Myocyte (in vitro differentiated cells): ENCODE results near the gene VTI1A. TPM values are rescaled to one million over a fixed set of nuclear protein-coding genes. Genes with fewer than 3 reads are reported as not detected.
"Not testable (repeated sequence)": the region's sequence is repeated elsewhere in the genome, so short reads cannot be mapped to it uniquely, and the experiment has no call there.

Experiments
- DNase-seq: peaks from one replicate; pipeline ENCODE4 v3.0.0-alpha.2; 2012; ENCODE audit warnings: low read depth
- total RNA-seq: library from RNA; depleted of rRNA; stranded (reverse); fragments of >200 nt; gene quantifications from 2 replicates; pipeline ENCODE4 v1.2.3, GENCODE V29; 2014

The VTI1A gene
- total RNA-seq, 1 donor from 2014 or later = 35.3 TPM

DNA sequence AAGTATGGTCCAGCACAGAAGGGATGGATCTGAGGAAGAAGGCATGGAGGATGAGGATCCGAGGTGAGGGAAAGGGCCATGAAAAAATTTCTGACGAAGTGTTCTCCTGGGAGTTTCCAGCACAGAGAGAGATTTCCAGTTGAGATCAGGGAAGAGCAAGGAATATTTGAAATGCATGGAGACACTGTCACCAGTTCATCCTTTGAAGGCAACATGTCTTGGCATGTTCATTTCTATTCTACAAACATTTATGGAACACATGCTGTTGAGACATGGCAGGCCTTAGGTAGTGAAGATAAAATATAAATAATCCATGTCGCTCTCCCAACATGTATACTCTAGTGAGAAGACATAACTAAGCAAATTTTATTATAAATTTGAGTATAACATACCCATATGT, 269.1 kb downstream of the VTI1A start:
- DNase-seq = no peak

DNA sequence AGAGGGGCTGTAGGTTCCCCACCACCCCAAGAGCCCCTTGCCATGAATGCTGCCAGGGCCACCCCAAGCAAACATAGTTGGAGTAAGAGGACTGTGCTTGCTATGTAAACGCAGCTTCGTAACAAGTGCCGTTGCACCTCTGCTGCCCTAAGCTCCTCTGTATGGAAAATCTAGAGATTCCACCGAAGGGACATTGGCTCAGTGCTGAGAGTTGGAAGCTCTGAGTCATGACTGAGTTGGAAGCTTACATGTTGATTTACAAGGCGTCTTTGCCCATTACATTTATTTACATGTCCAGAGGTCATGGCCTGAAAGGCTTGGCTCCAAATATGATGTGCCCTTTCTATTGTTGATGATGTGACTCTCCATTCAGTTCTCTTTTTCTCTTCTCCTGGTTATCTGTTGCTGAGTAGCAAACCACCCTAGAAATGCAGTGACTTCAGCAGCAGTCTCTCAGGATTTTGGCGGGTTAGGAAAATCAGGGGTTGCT, 270.0 kb downstream of the VTI1A start:
- DNase-seq = no peak

DNA sequence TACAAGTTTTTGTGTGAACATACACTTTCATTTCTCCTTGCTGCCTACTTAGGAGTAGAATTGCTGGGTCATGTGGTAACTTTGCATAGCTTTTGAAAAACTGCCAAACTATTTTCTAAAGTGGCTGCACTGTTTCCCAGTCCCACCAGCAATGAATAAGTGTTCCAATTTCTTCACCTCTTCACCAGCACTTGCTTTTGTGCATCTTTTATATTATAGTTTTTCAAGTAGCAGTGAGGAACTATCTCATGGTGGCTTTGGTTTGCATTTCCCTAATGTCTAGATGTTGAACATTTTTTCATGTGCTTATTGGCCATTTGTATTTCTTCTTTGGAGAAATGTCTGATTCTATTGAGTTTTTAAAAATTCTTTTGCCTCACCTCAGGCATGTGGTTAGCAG, 273.2 kb downstream of the VTI1A start:
- DNase-seq = no peak

DNA sequence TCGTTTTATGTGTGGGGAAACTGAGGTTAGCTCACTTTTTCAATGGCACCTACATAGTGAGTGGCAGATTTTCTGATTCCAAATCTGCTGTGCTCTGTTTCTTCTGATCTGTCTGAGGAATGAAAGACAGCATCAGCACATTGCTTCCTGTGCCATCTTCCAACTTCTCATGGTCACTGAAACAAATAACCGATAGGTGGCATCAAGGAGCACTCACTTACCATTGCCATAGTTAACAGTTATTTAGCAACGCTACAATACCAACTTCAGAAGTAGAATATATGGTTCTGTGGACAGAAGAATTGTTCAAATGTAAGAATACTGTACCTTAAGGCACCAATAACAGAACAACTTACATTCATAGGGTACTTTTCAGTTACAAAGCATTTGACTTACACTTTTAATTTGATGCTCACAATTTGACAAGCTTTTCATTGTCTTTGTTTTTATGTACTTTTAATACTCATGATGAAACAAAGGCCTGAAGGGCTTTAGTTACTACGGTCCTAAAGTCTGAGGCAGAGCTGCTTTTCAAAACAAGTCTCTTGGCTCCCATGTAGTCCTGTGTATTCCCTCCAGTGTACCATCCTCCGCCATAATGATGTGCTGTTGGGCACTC, 274.2 kb downstream of the VTI1A start:
- DNase-seq = peak; percentile 57

DNA sequence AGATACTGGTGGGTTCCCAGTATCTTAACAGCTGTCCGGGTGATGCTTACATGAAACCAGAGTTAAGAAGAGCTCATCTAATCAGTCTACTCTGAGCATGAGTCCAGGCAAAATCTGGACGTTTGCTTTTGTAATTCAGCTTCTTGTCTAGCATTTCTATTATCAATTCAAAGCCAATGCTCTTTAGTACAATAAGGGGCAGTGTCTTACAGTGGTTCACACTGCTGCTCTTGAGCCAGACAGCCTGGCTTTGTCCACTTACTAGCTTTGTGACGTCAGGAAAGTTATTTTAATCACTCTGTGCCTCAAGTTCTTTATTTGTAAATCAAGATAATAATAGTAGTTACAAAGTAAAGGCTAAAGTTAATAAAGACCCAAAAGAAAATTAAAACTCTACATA, 275.7 kb downstream of the VTI1A start:
- no peak for DNase-seq

DNA sequence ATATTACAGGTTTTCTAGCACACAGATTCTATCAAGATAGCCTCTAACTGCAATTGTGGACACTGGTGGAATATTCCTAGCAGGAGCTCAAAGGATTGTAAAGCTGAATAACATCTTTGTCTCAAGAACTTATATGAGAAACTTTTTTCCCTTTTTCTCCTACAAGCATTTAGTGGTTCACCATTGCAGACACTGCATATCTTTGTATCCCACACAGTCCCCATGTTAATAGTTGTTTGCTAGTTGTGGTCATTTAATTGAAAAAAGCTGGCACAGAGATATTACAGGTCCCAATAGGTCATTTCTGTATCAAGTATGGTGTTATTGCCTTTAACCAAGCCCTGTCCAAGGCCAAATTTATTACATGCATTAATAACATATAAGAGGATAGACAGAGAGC, 276.9 kb downstream of the VTI1A start:
- no peak for DNase-seq

DNA sequence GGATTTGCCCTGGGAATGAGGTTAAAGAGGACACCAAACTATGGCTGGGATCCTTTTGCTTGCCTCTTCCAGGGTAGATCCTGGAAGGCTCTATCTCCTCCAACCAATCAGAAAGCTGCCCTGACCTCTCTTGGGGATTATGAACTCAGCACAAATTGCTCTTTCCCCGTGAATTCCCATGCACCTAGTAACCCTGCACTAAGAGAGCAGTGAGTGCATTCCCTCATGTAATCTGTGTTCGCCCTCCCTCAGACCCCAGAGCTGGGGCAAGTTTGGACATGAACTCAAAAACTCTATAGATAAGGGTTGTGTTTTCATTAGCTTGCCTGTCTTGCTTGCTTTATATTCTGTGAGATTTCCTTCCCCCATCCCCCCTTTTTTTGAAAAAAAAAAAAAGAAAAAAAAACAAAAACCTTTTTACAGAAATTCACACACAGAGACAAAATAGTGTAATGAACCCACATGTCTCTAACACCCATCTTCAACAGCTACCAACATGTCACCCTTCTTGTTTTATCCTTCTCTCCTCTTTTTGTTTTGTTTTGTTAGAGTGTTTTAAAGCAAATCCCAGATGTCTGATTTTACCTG, 277.5 kb downstream of the VTI1A start:
- DNase-seq = no peak

DNA sequence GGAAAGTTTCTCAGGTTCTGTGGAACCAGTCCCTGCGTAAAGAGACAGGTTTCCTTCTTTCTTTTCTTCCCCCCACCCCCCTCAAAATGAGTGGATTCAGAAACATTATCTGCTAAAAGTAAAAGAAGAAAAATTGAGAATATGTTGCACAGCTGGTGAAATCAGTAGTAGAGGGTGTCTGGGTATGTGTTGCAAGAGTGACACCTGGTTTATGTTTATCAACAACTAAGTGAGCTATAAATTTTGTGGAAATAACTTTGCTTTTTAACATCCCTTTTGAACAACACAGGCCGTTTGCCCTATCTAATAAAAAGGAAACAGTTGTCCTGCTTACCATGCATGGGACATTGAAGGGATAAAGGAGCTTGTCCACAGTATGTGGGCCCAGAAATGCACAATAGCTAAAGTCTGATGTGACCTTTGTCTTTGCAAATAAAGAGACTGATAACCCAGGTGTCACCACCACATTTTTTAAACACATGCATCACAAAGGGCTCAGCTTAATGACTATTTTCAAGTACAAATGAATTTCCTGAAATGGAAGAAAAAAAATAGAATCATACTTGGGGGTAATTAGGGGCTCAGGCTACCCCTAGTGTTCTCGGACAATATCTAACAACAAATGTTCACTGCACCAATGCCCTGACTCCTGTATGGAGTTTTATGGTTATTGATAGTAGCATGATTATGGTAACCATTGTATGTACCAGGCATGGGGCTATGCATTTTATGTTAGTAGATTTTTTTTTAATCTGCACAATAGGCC, 281.3 kb downstream of the VTI1A start:
- DNase-seq = no peak

DNA sequence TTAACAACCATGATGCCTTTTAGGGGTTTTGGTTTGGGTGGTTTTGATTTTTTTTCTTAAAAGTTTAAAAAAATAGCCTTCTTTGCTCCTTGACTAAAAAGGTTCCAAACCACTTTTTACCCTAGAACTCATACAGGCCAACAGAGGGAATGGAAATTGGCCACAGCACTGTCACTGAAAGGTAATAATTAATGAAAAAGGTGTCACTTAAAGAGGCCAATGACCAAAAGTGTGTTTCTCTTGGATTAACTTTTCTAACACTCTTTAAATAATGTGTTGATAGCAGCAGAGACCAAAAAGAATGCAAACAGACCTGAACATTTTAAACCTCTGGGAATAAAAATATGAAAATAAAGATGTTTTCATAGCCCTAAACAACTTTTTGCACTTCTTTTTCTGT, 282.0 kb downstream of the VTI1A start:
- no peak for DNase-seq

DNA sequence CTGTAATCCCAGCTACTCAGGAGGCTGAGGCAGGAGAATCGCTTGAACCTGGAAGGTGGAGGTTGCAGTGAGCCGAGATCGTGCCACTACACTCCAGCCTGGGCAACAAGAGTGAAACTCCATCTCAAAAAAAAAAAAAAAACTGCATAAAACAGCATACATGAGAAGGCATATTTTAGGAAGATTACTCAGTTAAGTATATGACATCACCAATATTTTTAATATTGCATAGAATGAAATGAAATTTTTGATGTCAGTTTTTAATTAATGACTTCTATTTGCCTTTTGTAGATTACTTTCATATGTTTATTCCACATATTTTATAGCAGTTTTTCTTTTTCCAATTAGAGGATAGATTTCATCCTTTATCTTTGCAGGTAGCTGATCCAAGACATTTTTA, 284.4 kb downstream of the VTI1A start:
- not testable (repeated sequence) for DNase-seq

DNA sequence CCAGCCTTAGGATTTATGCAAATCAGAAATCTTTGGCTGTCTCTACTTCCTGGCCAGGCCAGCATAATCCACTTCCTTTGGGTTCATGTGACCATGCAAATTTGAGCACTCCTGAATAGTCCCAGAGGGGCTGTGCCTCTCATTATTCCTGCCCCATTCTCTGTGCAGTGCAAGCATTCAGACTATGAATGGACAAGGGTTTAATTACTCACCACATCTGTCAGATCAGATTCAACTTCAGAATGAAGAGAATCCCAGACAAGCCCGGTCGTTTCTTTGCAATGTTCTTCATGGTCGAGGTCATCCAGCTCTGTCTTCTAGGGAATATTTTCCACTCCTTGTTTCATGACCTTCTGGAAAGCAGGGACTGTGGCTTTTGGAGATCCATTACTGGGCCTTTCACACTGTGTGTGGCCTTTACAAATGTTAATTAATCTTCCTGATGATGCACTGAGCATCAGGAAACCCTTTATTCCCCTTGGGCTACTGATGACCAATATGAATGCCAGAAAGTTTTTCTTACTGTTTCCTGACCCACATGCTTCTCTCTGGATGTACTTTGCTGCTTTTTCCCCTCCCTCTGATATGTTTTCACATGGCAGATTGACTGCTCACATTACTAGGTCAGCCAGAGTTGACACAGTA, 285.4 kb downstream of the VTI1A start:
- DNase-seq = peak; percentile 28

DNA sequence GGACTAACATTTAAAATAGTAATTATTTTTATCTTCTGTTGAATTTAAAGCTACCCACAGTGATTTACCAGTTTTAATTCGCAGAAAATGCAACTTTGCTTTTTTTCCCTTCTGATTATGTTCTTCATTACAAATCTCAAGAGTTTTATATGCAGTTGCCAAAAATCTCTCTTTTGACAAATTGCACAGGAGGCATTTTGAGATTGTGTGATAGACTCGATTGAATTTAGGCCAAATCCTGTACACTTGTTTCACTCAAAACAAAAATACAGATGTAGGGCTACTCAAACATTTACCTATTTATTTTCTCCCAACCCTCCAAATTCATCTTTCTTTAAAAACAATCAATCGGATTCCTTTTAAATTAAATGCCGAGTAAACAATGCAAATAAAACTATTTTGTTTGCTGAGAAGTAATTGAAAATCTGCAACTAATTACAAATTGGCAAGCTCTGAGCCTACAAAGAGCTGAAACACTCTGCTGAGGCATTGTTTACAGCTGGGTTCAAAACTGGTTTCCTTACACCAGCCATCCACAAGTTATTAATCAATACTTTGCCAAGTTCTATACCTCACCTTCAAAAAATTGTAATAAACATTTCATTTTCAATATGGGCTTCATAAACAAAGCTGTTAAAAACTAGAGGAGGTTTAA, 288.2 kb downstream of the VTI1A start:
- DNase-seq = no peak

DNA sequence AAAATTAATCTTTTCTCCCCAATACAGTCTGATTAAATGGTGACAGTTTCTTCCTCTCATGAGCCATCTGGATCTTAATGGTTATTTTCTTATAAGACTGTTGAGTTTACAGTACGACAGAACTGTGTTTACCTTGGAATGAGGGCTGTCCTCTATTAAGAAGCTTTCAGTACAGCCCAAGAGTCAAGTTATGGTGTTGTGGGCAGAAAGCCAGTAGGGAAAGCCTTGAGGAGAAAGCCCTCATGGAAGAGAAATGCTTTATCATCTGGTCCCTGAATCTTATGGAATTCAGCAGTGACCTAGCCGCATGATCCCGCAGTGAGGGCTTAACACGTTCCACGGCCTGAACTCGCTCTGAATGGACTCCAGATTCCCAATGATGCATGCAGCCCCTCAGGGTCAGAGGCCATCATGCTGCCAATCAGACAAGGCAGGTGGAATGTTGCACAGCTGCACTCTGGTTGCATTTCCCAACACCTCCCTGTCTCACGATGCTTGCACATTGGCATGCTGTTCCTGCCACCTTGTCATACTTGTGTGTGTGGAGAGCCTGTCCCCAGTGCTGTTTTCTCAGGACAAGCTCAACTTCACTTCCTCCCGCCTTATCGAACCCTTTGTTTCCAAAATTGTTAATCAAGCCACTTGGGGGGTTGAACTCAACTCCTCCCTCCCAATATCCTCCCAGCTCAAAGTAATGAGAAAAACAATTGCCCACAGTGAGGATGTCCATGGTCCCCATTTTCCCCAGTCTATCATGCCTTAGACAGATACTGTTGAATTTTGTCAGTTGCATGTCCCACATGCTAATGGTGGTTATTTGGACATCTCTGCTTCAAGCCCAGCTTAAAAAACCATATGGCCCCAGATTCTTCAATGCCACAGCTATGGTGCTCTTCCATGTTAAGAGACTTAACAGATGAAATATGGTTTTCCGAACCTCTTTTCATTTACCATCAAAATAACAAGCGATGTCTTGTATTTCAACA, 291.9 kb downstream of the VTI1A start:
- DNase-seq = no peak

DNA sequence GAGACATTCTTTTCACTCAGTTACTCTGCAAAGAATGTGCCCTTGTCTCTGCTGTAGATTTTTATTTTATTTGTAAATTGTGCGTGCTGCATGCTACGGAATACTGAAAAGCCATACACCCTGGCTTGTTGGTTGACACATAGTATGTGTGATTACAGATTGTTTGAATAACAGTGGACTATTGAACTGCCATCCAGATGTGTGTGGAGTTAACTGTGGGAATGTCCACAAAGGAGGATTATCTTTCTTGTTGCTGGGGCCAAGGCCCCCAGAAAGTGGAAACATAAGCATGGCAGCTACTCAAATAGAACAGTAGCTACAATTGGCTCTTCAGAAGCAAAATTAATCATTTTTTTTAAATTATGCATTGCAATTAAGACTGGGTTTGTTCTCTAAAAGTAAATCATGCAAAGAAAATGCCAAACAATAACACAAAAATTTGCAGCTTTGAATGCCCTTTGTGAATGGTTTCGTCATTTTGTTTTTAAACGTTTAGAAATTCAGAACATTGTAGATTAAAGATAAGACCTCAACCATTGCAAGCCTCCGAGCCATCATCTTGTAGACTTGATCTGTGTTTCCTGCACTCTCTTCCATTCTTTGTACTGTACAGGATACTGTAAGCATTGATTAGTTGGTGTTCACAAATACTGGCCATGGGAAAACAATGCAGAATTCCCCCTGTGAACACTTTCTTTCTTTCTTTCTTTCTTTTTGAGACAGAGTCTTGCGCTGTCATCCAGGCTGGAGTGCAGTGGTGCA, 292.8 kb downstream of the VTI1A start:
- no peak for DNase-seq

DNA sequence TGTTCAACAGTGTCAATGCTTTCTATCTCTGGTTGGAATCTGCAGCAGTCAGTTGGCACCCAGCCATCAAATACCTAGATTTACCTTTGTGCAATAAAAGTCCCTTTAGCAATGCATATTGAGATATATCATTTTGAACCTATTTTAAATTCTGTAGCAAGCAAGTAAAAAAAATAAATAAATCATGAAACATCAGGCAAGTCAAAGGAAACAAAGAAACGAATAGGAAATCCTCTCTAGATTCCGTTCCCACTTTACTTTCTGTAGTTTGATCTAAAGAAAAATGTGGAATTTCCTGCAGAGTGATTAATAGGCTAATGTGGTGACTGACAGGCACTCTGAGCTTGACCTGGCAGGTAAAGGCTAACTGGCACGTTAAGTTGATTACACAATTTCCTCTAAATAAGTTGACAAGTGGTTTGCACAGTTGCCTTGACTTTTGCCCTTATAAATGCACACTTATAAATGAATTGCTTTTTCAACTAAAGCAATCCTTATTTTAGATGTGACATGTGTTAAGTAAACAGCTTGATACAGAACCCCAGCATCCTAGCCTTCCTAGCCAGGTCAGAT, 294.9 kb downstream of the VTI1A start:
- no peak for DNase-seq

DNA sequence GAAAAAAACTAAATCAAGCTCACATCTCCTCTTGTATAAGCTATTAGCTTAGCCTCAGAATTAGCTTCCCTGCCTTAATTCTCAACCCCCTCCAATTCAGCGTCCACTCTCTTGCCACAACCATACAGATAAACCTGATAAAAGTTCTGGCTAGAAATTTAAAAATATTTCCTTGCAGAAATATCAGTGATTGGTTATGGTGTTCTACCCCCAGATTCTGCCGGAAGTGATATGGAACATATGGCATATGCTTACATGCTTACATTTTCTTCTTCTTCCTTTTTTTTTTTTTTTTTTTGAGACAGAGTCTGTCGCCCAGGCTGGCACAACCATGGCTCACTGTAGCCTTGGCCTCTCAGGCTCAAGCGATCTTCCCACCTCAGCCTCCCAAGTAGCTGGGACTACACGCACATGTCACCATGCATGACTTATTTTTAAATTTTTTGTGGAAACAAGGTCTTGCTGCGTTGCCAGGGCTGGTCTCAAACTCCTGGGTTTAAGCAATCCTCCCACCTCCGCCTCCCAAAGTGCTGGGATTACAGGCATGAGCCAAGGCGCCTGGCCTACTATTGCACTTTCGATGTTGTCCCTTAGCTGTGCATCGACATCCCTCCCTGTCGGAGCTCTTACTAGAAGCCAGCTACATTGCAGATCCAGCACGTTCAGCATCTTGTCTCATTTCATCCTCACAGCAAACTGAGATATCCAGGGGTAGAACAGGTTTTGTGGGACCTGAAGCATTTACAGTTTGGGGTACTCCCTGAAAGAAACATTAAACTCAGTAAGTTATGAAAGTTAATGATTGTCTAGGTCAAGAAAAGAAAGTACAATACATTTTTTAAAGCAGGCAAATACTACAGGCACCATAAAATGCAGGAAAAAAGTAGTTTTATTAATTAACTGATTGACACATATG, 297.4 kb downstream of the VTI1A start:
- no peak for DNase-seq

DNA sequence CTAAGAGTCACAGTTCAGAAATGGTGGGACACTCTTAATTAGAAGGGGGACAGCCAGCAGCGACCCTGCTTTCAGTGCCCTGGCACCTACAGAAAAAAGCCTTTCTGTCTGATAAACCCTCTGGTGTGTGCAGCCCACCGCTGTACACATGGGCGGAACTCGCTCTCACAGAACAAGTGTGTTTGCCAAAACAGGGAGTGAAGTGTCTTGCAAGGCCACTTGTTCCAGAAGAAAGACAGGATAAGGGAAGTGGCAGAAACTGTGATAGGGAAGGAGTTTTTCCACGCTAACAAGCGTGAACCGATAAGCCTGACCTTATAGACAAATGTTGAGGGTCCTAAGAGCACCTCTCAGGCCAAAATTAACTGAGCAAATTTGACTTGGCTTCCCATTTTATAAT, 299.3 kb downstream of the VTI1A start:
- no peak for DNase-seq
